Right lobe of liver (tissue), 6 donors: ENCODE results near the gene PEPD. TPM values are rescaled to one million over a fixed set of nuclear protein-coding genes. Genes with fewer than 3 reads are reported as not detected.

Experiments
- ATAC-seq, 4 donors: fragments of 200-7000 bp; cut with Tn5 transposase; one replicate each; pipeline ENCODE4 v1.9.1; 2020; ENCODE audit warnings: mild to moderate bottlenecking in 4 of 4, moderate library complexity in 4 of 4
- DNase-seq, 3 donors: peaks; one replicate each; pipeline ENCODE4 v3.0.0-alpha.2; 2020
- H3K27ac ChIP-seq, 3 donors: fragments of 200-600 bp; one replicate each; pipeline ENCODE4 v1.8.0; 2022
- H3K27me3 ChIP-seq, 2 donors: fragments of 200-600 bp; one replicate each; pipeline ENCODE4 v1.8.0; 2022
- H3K36me3 ChIP-seq, 4 donors: fragments of 200-600 bp; sonication (generic) in 1 of 4; one replicate each; pipeline versions ENCODE4 v1.5.1 to v1.8.0; 2017 to 2022; ENCODE audit warnings: control low read depth in 1 of 4
- H3K4me1 ChIP-seq, 4 donors: fragments of 200-600 bp; sonication (generic) in 1 of 4; one replicate each; pipeline versions ENCODE4 v1.5.1 to v1.8.0; 2017 to 2022; ENCODE audit warnings: control low read depth in 1 of 4
- H3K4me3 ChIP-seq, 3 donors: fragments of 200-600 bp; one replicate each; pipeline ENCODE4 v1.8.0; 2022
- H3K9me3 ChIP-seq, 4 donors: fragments of 200-600 bp; sonication (generic) in 1 of 4; one replicate each; pipeline versions ENCODE4 v1.5.1 to v1.8.0; 2017 to 2022; ENCODE audit warnings: control low read depth in 1 of 4
- CTCF ChIP-seq, 4 donors: fragments of 200-600 bp in 3 of 4; fragments of 450-650 bp in 1 of 4; IDR thresholded peaks; one replicate each; pipeline versions ENCODE4 v1.5.1 to v1.8.0; 2016 to 2022; ENCODE audit warnings: antibody characterized with exemption in 4 of 4, mild to moderate bottlenecking in 2 of 4
- POLR2A ChIP-seq: fragments of 450-650 bp; IDR thresholded peaks from one replicate; pipeline ENCODE4 v1.6.1; 2017; ENCODE audit warnings: antibody characterized with exemption, mild to moderate bottlenecking
- whole genome bisulfite sequencing: methylation state at CpG from one replicate; pipeline ENCODE4 v1.1.6; 2018; ENCODE audit warnings: low coverage, low lambda C conversion rate; ENCODE audit not compliant: insufficient coverage; ENCODE audit errors: missing lambda C conversion rate; 5-methylcytosine and 5-hydroxymethylcytosine counted together
- intact Hi-C, 2 donors: fragments of 100-400 bp; cut with DNase I; formaldehyde crosslinking; loops; one replicate each; pipeline versions ENCODE4 v1.11.2 to v1.14.1; 2022
- total RNA-seq, 6 experiments: library from RNA; depleted of rRNA in 2 of 6; stranded (reverse); fragments of >200 nt in 2 of 6; fragmentation: NEBNext Ultra II Directional in 3 of 6; extraction: Animal tissue kit (Norgen Biotek cat#: 25700) in 3 of 6; gene quantifications; one replicate each; pipeline versions ENCODE4 v1.1.0 to v1.2.4, GENCODE V29; 2016 to 2023
- donor health status: DM: no; HTN: yes; CAD: no.
- donor health status: DM: no; HTN: no; CAD: no.
- donor health status: DM: no; HTN: no; CAD: no.
- donor health status: DM: no; HTN: yes; CAD: no.
- donor health status: DM: no; HTN: yes; CAD: no.

Gene PEPD
- total RNA-seq, 6 experiments from 2014 or later = 121 to 261 (median 167) TPM

GRCh38 chr19:33530842-33531241 is 9.3 kb upstream of the PEPD start:
- H3K27me3 ChIP-seq = no peaks in the 10 kb centered on the region
- intact Hi-C loops = no loop called here
- H3K9me3 ChIP-seq = no peaks in the 10 kb centered on the region
- no peaks in the 10 kb centered on the region for H3K4me1 ChIP-seq
- H3K4me3 ChIP-seq = no peak overlapping the region
- ATAC-seq (no peak), DNase-seq (no peak)
- WGBS = 33% methylated on average over 3 of the region's 4 CpGs
- H3K27ac ChIP-seq = no peak overlapping the region
- TF ChIP-seq CTCF (IDR thresholded peaks at IDR 0.05) (no peak), POLR2A (no peak)
- H3K36me3 ChIP-seq = no peaks in the 10 kb centered on the region

GRCh38 chr19:33530296-33530695 is 8.7 kb upstream of the PEPD start:
- Histone ChIP-seq H3K27ac (no peak overlapping the region), H3K27me3 (no peaks in the 10 kb centered on the region), H3K4me1 (no peaks in the 10 kb centered on the region), H3K36me3 (no peaks in the 10 kb centered on the region), H3K9me3 (no peaks in the 10 kb centered on the region), H3K4me3 (no peak overlapping the region)
- DNase-seq = no peak
- intact Hi-C loops = no loop called here
- no peak for ATAC-seq
- TF ChIP-seq CTCF (IDR thresholded peaks at IDR 0.05) = no peak
- no peak for TF ChIP-seq POLR2A
- 20% methylated on average over 2 of the region's 3 CpGs for WGBS

- intact Hi-C loops = no loop called here
These were observed 7.6 kb upstream of the PEPD start for GRCh38 chr19:33529094-33529676.

GRCh38 chr19:33528404-33528803 is 6.8 kb upstream of the PEPD start:
- TF ChIP-seq CTCF (IDR thresholded peaks at IDR 0.05) (no peak), POLR2A (no peak)
- 40% methylated on average over 1 of the region's 2 CpGs for WGBS
- no peak for DNase-seq
- H3K9me3 ChIP-seq = no peaks in the 10 kb centered on the region
- intact Hi-C loops = no loop called here
- no peak overlapping the region for H3K27ac ChIP-seq
- no peak overlapping the region for H3K4me3 ChIP-seq
- H3K36me3 ChIP-seq = no peaks in the 10 kb centered on the region
- H3K27me3 ChIP-seq = no peaks in the 10 kb centered on the region
- no peak for ATAC-seq
- peaks cover 0 to 9% (median 0%) of the 10 kb centered on the region in 4 donors for H3K4me1 ChIP-seq

More at GRCh38 chr19:33529094-33529676, 7.6 kb upstream of the PEPD start:
- 29% methylated on average over 3 of the region's 12 CpGs for WGBS
- H3K27me3 ChIP-seq = no peaks in the 10 kb centered on the region
- no peaks in the 10 kb centered on the region for H3K9me3 ChIP-seq
- no peak for ATAC-seq
- TF ChIP-seq POLR2A (no peak), CTCF (IDR thresholded peaks at IDR 0.05) (no peak)
- H3K27ac ChIP-seq = no peak overlapping the region
- no peak overlapping the region for H3K4me3 ChIP-seq
- H3K36me3 ChIP-seq = no peaks in the 10 kb centered on the region
- H3K4me1 ChIP-seq = peaks cover 0 to under 1% (median 0%) of the 10 kb centered on the region in 4 donors
- DNase-seq = no peak
